HAP-1 (cell line): ENCODE results near the gene GNE.
"Not testable (repeated sequence)": the region's sequence is repeated elsewhere in the genome, so short reads cannot be mapped to it uniquely, and the experiment has no call there.

Source experiments
- DNase-seq, 2 experiments: peaks; one replicate each; pipeline ENCODE4 v3.0.0-alpha.2; 2016 to 2020; ENCODE audit warnings: low spot score in 2 of 2
- H3K27me3 ChIP-seq: fragments of 250-450 bp; sonication (Bioruptor Pico); 2 replicates; pipeline ENCODE4 v1.5.1; 2020; ENCODE audit warnings: low read depth, mild to moderate bottlenecking, moderate library complexity
- H3K36me3 ChIP-seq: fragments of 250-450 bp; sonication (Bioruptor Pico); replicated peaks from 2 replicates; pipeline ENCODE4 v1.5.1; 2020; ENCODE audit warnings: mild to moderate bottlenecking
- H3K4me1 ChIP-seq: fragments of 250-450 bp; sonication (Bioruptor Pico); 2 replicates; pipeline ENCODE4 v1.5.1; 2020; ENCODE audit warnings: mild to moderate bottlenecking
- H3K4me3 ChIP-seq: fragments of 250-450 bp; sonication (Bioruptor Pico); 2 replicates; pipeline ENCODE4 v1.5.1; 2020; ENCODE audit warnings: mild to moderate bottlenecking, moderate library complexity
- H3K9me3 ChIP-seq: fragments of 250-450 bp; sonication (Bioruptor Pico); 2 replicates; pipeline ENCODE4 v1.5.1; 2020; ENCODE audit warnings: mild to moderate bottlenecking, moderate library complexity
- in situ Hi-C: fragments of 300-500 bp; cut with MboI; formaldehyde crosslinking; loops from 3 replicates; pipeline ENCODE4 v1.14.3; 2020; ENCODE audit warnings: low sequenced_read_pairs, inconsistent platforms, mixed read lengths

GNE gene

GRCh38 chr9:36284226-36284625 lies 26.0 kb upstream of the GNE start:
- Histone ChIP-seq H3K4me1 (no peaks in the 10 kb centered on the region), H3K4me3 (no peak overlapping the region), H3K36me3 (no peaks in the 10 kb centered on the region), H3K27me3 (no peaks in the 10 kb centered on the region), H3K9me3 (no peaks in the 10 kb centered on the region)
- in situ Hi-C loops, result no loop called here
- DNase-seq, result no peak

GRCh38 chr9:36282275-36282674 lies 24.0 kb upstream of the GNE start:
- no peak for DNase-seq
- Histone ChIP-seq H3K27me3 (no peaks in the 10 kb centered on the region), H3K4me3 (no peak overlapping the region), H3K9me3 (no peaks in the 10 kb centered on the region), H3K4me1 (no peaks in the 10 kb centered on the region), H3K36me3 (no peaks in the 10 kb centered on the region)
- in situ Hi-C loops, result no loop called here

GRCh38 chr9:36280989-36281388 lies 22.7 kb upstream of the GNE start:
- no peaks in the 10 kb centered on the region for H3K9me3 ChIP-seq
- H3K36me3 ChIP-seq, result no peaks in the 10 kb centered on the region
- no peaks in the 10 kb centered on the region; the same call in 1 of the 2 replicates for H3K4me1 ChIP-seq
- H3K27me3 ChIP-seq, result no peaks in the 10 kb centered on the region
- in situ Hi-C loops, result no loop called here
- DNase-seq, result no peak
- no peak overlapping the region for H3K4me3 ChIP-seq

- Histone ChIP-seq H3K27me3 (no peaks in the 10 kb centered on the region), H3K9me3 (no peaks in the 10 kb centered on the region), H3K4me1 (no peaks in the 10 kb centered on the region; the same call in 1 of the 2 replicates), H3K36me3 (no peaks in the 10 kb centered on the region), H3K4me3 (no peak overlapping the region)
- no peak for DNase-seq
- in situ Hi-C loops, result no loop called here
Observed at GRCh38 chr9:36278243-36278642, 20.0 kb upstream of the GNE start.

GRCh38 chr9:36276781-36277181 lies 18.5 kb upstream of the GNE start:
- in situ Hi-C loops, result no loop called here
- Histone ChIP-seq H3K9me3 (no peaks in the 10 kb centered on the region), H3K36me3 (no peaks in the 10 kb centered on the region), H3K27me3 (no peaks in the 10 kb centered on the region), H3K4me3 (no peak overlapping the region), H3K4me1 (no peaks in the 10 kb centered on the region; the same call in 1 of the 2 replicates)
- DNase-seq, result peak in 1 of 2 experiments; percentile 27

- DNase-seq, result no peak
- no peaks in the 10 kb centered on the region for H3K9me3 ChIP-seq
- in situ Hi-C loops, result no loop called here
- H3K4me3 ChIP-seq, result no peak overlapping the region
- no peaks in the 10 kb centered on the region; the same call in 1 of the 2 replicates for H3K4me1 ChIP-seq
- no peaks in the 10 kb centered on the region for H3K36me3 ChIP-seq
- H3K27me3 ChIP-seq, result no peaks in the 10 kb centered on the region
Observed at GRCh38 chr9:36276254-36276653, 18.0 kb upstream of the GNE start.

- in situ Hi-C loops, result no loop called here
- H3K9me3 ChIP-seq, result no peaks in the 10 kb centered on the region
- DNase-seq, result no peak
- no peak overlapping the region for H3K4me3 ChIP-seq
- H3K27me3 ChIP-seq, result no peaks in the 10 kb centered on the region
- H3K4me1 ChIP-seq, result no peaks in the 10 kb centered on the region; the same call in 1 of the 2 replicates
- no peaks in the 10 kb centered on the region for H3K36me3 ChIP-seq
Observed at GRCh38 chr9:36275060-36275459, 16.8 kb upstream of the GNE start.

GRCh38 chr9:36273354-36273753 lies 15.1 kb upstream of the GNE start:
- DNase-seq, H3K36me3 ChIP-seq, H3K27me3 ChIP-seq, H3K9me3 ChIP-seq, in situ Hi-C loops, H3K4me1 ChIP-seq, H3K4me3 ChIP-seq: not testable (repeated sequence)

GRCh38 chr9:36268007-36268427 lies 9.8 kb upstream of the GNE start:
- Histone ChIP-seq H3K27me3 (no peaks in the 10 kb centered on the region), H3K4me1 (no peaks in the 10 kb centered on the region), H3K4me3 (no peak overlapping the region), H3K36me3 (no peaks in the 10 kb centered on the region), H3K9me3 (no peaks in the 10 kb centered on the region)
- DNase-seq, result no peak
- in situ Hi-C loops, result no loop called here

- H3K36me3 ChIP-seq, result no peaks in the 10 kb centered on the region
- no peaks in the 10 kb centered on the region for H3K9me3 ChIP-seq
- DNase-seq, result no peak
- H3K27me3 ChIP-seq, result no peaks in the 10 kb centered on the region
- in situ Hi-C loops, result no loop called here
- H3K4me3 ChIP-seq, result no peak overlapping the region
- H3K4me1 ChIP-seq, result no peaks in the 10 kb centered on the region
Observed at GRCh38 chr9:36264896-36265295, 6.6 kb upstream of the GNE start.

GRCh38 chr9:36263683-36264082 lies 5.4 kb upstream of the GNE start:
- no peaks in the 10 kb centered on the region for H3K9me3 ChIP-seq
- H3K4me3 ChIP-seq, result no peak overlapping the region
- no peaks in the 10 kb centered on the region for H3K27me3 ChIP-seq
- H3K36me3 ChIP-seq, result no peaks in the 10 kb centered on the region
- DNase-seq, result no peak
- H3K4me1 ChIP-seq, result no peaks in the 10 kb centered on the region
- in situ Hi-C loops, result no loop called here

GRCh38 chr9:36258996-36259533 lies 817 bp upstream of the GNE start:
- in situ Hi-C loops, result no loop called here
- peaks cover 3% of the 10 kb centered on the region; the same call in 1 of the 2 replicates for H3K36me3 ChIP-seq
- H3K4me1 ChIP-seq, result 0 out of 2 replicates have a peak, but pooled peaks cover 2% of the 10 kb centered on the region
- H3K4me3 ChIP-seq, result peak overlapping the region; percentile 59
- no peak for DNase-seq
- no peaks in the 10 kb centered on the region for H3K9me3 ChIP-seq
- no peaks in the 10 kb centered on the region for H3K27me3 ChIP-seq

GRCh38 chr9:36251428-36251827 lies 6.8 kb downstream of the GNE start:
- Histone ChIP-seq H3K4me1 (no peaks in the 10 kb centered on the region), H3K36me3 (peaks cover 4% of the 10 kb centered on the region), H3K9me3 (no peaks in the 10 kb centered on the region), H3K4me3 (no peak overlapping the region), H3K27me3 (no peaks in the 10 kb centered on the region)
- in situ Hi-C loops, result no loop called here
- no peak for DNase-seq

- Histone ChIP-seq H3K4me3 (no peak overlapping the region), H3K4me1 (no peaks in the 10 kb centered on the region), H3K27me3 (no peaks in the 10 kb centered on the region), H3K9me3 (no peaks in the 10 kb centered on the region), H3K36me3 (peaks cover 13% of the 10 kb centered on the region)
- in situ Hi-C loops, result no loop called here
- DNase-seq, result no peak
Observed at GRCh38 chr9:36250079-36250478, 8.2 kb downstream of the GNE start.

- Histone ChIP-seq H3K9me3 (no peaks in the 10 kb centered on the region), H3K27me3 (no peaks in the 10 kb centered on the region), H3K4me1 (no peaks in the 10 kb centered on the region), H3K36me3 (peaks cover 13% of the 10 kb centered on the region), H3K4me3 (no peak overlapping the region)
- in situ Hi-C loops, result no loop called here
- DNase-seq, result no peak
Observed at GRCh38 chr9:36249189-36249588, 9.1 kb downstream of the GNE start.
